DOHH2 (cell line): ENCODE measurements around the gene IRAK2.

Experiments used
- EZH2phosphoT487 ChIP-seq: fragments of 200-600 bp; sonication (generic); IDR thresholded peaks from 2 replicates; pipeline ENCODE4 v1.6.1; 2017; ENCODE audit warnings: borderline replicate concordance, mild to moderate bottlenecking, antibody characterized with exemption, low read length, moderate library complexity, mixed read lengths
- TF ChIP-seq, protein P1 (sequence below): fragments of 200-600 bp; sonication (generic); IDR thresholded peaks from one replicate; pipeline ENCODE4 v1.5.1; 2014; ENCODE audit warnings: antibody characterized with exemption, mild to moderate bottlenecking, low read depth, low read length; ENCODE audit not compliant: poor library complexity, severe bottlenecking

DNA sequence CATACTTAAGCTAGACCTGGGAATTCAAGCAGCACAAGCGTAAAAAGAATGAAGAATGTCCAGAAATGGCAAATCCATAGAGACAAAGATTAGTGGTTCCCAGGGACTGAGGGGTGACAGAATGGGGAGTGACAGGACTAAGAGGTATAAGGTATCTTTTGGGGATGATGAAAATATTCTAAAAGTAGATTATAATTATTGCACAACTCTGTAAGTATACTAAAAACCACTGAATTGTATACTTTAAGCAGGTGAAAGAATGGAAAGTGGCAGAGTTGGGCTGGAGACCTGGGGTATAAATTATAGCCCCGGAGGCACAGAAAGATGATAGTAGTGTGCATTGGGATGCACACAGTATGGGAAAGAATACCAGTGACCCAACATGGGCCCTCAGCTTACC, 43.7 kb upstream of the IRAK2 start:
- TF ChIP-seq, protein P1, sequence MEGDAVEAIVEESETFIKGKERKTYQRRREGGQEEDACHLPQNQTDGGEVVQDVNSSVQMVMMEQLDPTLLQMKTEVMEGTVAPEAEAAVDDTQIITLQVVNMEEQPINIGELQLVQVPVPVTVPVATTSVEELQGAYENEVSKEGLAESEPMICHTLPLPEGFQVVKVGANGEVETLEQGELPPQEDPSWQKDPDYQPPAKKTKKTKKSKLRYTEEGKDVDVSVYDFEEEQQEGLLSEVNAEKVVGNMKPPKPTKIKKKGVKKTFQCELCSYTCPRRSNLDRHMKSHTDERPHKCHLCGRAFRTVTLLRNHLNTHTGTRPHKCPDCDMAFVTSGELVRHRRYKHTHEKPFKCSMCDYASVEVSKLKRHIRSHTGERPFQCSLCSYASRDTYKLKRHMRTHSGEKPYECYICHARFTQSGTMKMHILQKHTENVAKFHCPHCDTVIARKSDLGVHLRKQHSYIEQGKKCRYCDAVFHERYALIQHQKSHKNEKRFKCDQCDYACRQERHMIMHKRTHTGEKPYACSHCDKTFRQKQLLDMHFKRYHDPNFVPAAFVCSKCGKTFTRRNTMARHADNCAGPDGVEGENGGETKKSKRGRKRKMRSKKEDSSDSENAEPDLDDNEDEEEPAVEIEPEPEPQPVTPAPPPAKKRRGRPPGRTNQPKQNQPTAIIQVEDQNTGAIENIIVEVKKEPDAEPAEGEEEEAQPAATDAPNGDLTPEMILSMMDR, result no peak
- no peak for TF ChIP-seq EZH2phosphoT487
